SK-N-SH (cell line): ENCODE data around the gene RCN2. TPM values are rescaled to one million over a fixed set of nuclear protein-coding genes. Genes with fewer than 3 reads are reported as not detected.

ENCODE experiments used
- CTCF ChIA-PET: fragments of 300-600, 350-600 bp; formaldehyde crosslinking; extraction: SDS; loops from one replicate; lab custom pipeline; 2021; lab: Yijun Ruan, JAX
- POLR2A ChIA-PET: fragments of 350-600 bp; sonication (Branson Sonifier 250); formaldehyde crosslinking; extraction: SDS; loops from one replicate; lab custom pipeline; 2020; ENCODE audit warnings: antibody characterized with exemption, inconsistent platforms; lab: Yijun Ruan, JAX
- DNase-seq: peaks from one replicate; pipeline ENCODE4 v3.0.0; 2012
- H2AFZ ChIP-seq: fragments of 200-600 bp; sonication (generic); 2 replicates; pipeline ENCODE4 v1.8.1; 2016; ENCODE audit warnings: antibody characterized with exemption, mild to moderate bottlenecking, low read depth
- H3F3A ChIP-seq: fragments of 200-600 bp; sonication (generic); replicated peaks from 2 replicates; pipeline ENCODE3; 2016; ENCODE audit warnings: antibody characterized with exemption, mild to moderate bottlenecking; ENCODE audit not compliant: insufficient read depth
- H3K27ac ChIP-seq, 2 experiments: fragments of 200-500 bp in 1 of 2; fragments of 200-600 bp in 1 of 2; sonication (Bioruptor generic) in 1 of 2; sonication (generic), shearing (Covaris generic) in 1 of 2; 2 replicates each; pipeline versions ENCODE4 v1.5.1 to v1.6.1; 2014 to 2016; ENCODE audit warnings: low read depth in 2 of 2, inconsistent platforms in 1 of 2, low read length in 1 of 2, mild to moderate bottlenecking in 1 of 2, mixed read lengths in 1 of 2
- H3K27me3 ChIP-seq: fragments of 200-600 bp; sonication (generic), shearing (Covaris generic); 2 replicates; pipeline ENCODE4 v1.6.1; 2016; ENCODE audit warnings: mixed run types; ENCODE audit not compliant: insufficient read depth
- H3K36me3 ChIP-seq, 2 experiments: fragments of 200-500 bp in 1 of 2; fragments of 200-600 bp in 1 of 2; sonication (Bioruptor generic) in 1 of 2; sonication (generic) in 1 of 2; replicated peaks in 1 of 2; 2 replicates each; pipeline versions ENCODE3 to v1.5.1; 2014 to 2016; ENCODE audit warnings: low read length in 1 of 2, mild to moderate bottlenecking in 1 of 2; ENCODE audit not compliant: insufficient read depth in 2 of 2, control insufficient read depth in 1 of 2
- H3K4me1 ChIP-seq, 2 experiments: fragments of 200-500 bp in 1 of 2; fragments of 200-600 bp in 1 of 2; sonication (Bioruptor generic) in 1 of 2; sonication (generic), shearing (Covaris generic) in 1 of 2; 2 replicates each; pipeline versions ENCODE4 v1.5.1 to v1.6.1; 2014 to 2016; ENCODE audit warnings: low read depth in 1 of 2, low read length in 1 of 2, mixed run types in 1 of 2; ENCODE audit not compliant: insufficient read depth in 2 of 2, control insufficient read depth in 1 of 2
- H3K4me2 ChIP-seq: fragments of 200-600 bp; sonication (generic), shearing (Covaris generic); 2 replicates; pipeline ENCODE4 v1.6.1; 2017; ENCODE audit warnings: mixed run types
- H3K4me3 ChIP-seq, 2 experiments: fragments of 200-500 bp in 1 of 2; fragments of 200-600 bp in 1 of 2; sonication (Bioruptor generic) in 1 of 2; sonication (generic), shearing (Covaris generic) in 1 of 2; 2 replicates each; pipeline versions ENCODE4 v1.5.1 to v1.8.1; 2014 to 2016; ENCODE audit warnings: low read depth in 2 of 2, inconsistent platforms in 1 of 2, low read length in 1 of 2, mild to moderate bottlenecking in 1 of 2, mixed read lengths in 1 of 2, moderate library complexity in 1 of 2
- H3K79me2 ChIP-seq: fragments of 200-600 bp; sonication (generic); 2 replicates; pipeline ENCODE4 v1.8.1; 2017; ENCODE audit warnings: mild to moderate bottlenecking; ENCODE audit not compliant: insufficient read depth
- H3K9ac ChIP-seq: fragments of 200-600 bp; sonication (generic); 2 replicates; pipeline ENCODE4 v1.6.1; 2017; ENCODE audit warnings: mixed run types
- H3K9me2 ChIP-seq: fragments of 200-600 bp; sonication (generic); 2 replicates; pipeline ENCODE4 v1.6.1; 2017; ENCODE audit warnings: mixed run types
- H3K9me3 ChIP-seq: fragments of 200-600 bp; sonication (generic); 2 replicates; pipeline ENCODE4 v1.6.1; 2017; ENCODE audit warnings: mixed run types, mild to moderate bottlenecking, moderate library complexity
- H4K20me1 ChIP-seq: fragments of 200-600 bp; sonication (generic); 2 replicates; pipeline ENCODE4 v1.6.1; 2017; ENCODE audit warnings: mild to moderate bottlenecking, mixed run types; ENCODE audit not compliant: insufficient read depth
- CTCF ChIP-seq: fragments of 200-600 bp; sonication (generic); IDR thresholded peaks from 2 replicates; pipeline ENCODE4 v1.6.1; 2017; ENCODE audit warnings: antibody characterized with exemption, mild to moderate bottlenecking, moderate library complexity
- EP300 ChIP-seq, 2 experiments: IDR thresholded peaks; 2 replicates each; pipeline versions ENCODE4 v1.4.0 to v1.6.1; 2012; ENCODE audit warnings: borderline replicate concordance in 1 of 2, low read depth in 1 of 2, low read length in 1 of 2
- FOXM1 ChIP-seq: IDR thresholded peaks from 2 replicates; pipeline ENCODE4 v1.4.0; 2012; ENCODE audit warnings: low read depth, mild to moderate bottlenecking
- MEF2A ChIP-seq: IDR thresholded peaks from 2 replicates; pipeline ENCODE4 v1.4.0; 2012; ENCODE audit warnings: low read depth, borderline replicate concordance
- MXI1 ChIP-seq: IDR thresholded peaks from 2 replicates; pipeline ENCODE4 v1.6.1; 2012; ENCODE audit warnings: mild to moderate bottlenecking, low read depth, low read length, improper control_type of control experiment
- NFIC ChIP-seq: IDR thresholded peaks from 2 replicates; pipeline ENCODE4 v1.4.0; 2012; ENCODE audit warnings: borderline replicate concordance
- POLR2AphosphoS5 ChIP-seq: IDR thresholded peaks from 2 replicates; pipeline ENCODE4 v1.6.1; 2012; ENCODE audit warnings: low read depth, low read length
- RAD21 ChIP-seq: IDR thresholded peaks from 2 replicates; pipeline ENCODE4 v1.6.1; 2012; ENCODE audit warnings: mild to moderate bottlenecking, low read length
- SIN3A ChIP-seq: IDR thresholded peaks from 2 replicates; pipeline ENCODE4 v1.6.1; 2012; ENCODE audit warnings: low read depth, mild to moderate bottlenecking, low read length, moderate library complexity, borderline replicate concordance
- SMC3 ChIP-seq: IDR thresholded peaks from 2 replicates; pipeline ENCODE4 v1.6.1; 2012; ENCODE audit warnings: low read depth, low read length, improper control_type of control experiment
- TCF12 ChIP-seq: IDR thresholded peaks from 2 replicates; pipeline ENCODE4 v1.4.0; 2012
- TEAD4 ChIP-seq: IDR thresholded peaks from 2 replicates; pipeline ENCODE4 v1.4.0; 2012; ENCODE audit warnings: mild to moderate bottlenecking, borderline replicate concordance; ENCODE audit not compliant: insufficient read depth
- USF1 ChIP-seq: IDR thresholded peaks from 2 replicates; pipeline ENCODE4 v1.4.0; 2012; ENCODE audit warnings: low read depth, borderline replicate concordance
- USF2 ChIP-seq: fragments of 150-350 bp; IDR thresholded peaks from 2 replicates; pipeline ENCODE4 v1.6.1; 2017; ENCODE audit warnings: antibody characterized with exemption, low read length, low read depth, borderline replicate concordance
- YY1 ChIP-seq: IDR thresholded peaks from 2 replicates; pipeline ENCODE4 v1.4.0; 2012; ENCODE audit warnings: low read depth, mild to moderate bottlenecking
- WGBS: methylation state at CpG from one replicate; pipeline ENCODE4 v1.1.6; 2017; ENCODE audit warnings: low lambda C conversion rate; 5-methylcytosine and 5-hydroxymethylcytosine counted together
- polyA plus RNA-seq, 3 experiments: library from polyadenylated mRNA; depleted of rRNA; stranded (reverse); fragments of >200 nt; gene quantifications; 2 replicates each; pipeline ENCODE4 v1.2.3, GENCODE V29; 2012

Gene RCN2
- polyA plus RNA-seq, 1 of the 3 experiments (the other 2 are of a cell fraction): 78.6 TPM

- TF ChIP-seq CTCF: peak; percentile 56
- TF ChIP-seq YY1: no peak
- peak; percentile 7; the same call in 1 of the 2 replicates for TF ChIP-seq SMC3
Measured at GRCh38 chr15:76973362-76973743, 41.8 kb downstream of the RCN2 start (continued).

GRCh38 chr15:76973906-76974305 is 42.4 kb downstream of the RCN2 start:
- Histone ChIP-seq H3K9ac (no peak overlapping the region), H3K4me1 (no peaks in the 10 kb centered on the region; a peak in 1 of 4 replicates), H3F3A (no peaks in the 10 kb centered on the region), H3K9me2 (no peaks in the 10 kb centered on the region), H3K27ac (no peak overlapping the region), H3K4me2 (no peak overlapping the region), H3K9me3 (peaks cover 5% of the 10 kb centered on the region), H2AFZ (no peak overlapping the region), H3K79me2 (no peaks in the 10 kb centered on the region), H3K36me3 (no peaks in the 10 kb centered on the region), H3K27me3 (no peaks in the 10 kb centered on the region), H3K4me3 (no peak overlapping the region), H4K20me1 (no peaks in the 10 kb centered on the region)
- WGBS: 61% methylated on average over 2 of the region's 2 CpGs
- no peak for DNase-seq
- ChIA-PET POLR2A (no interaction called here), CTCF (interaction anchor here (0.7 to 2.4 kb wide), 11 partner anchors 9 to 848 kb away, joined by 3 to 20 read pairs (median 3); partner anchors contain the start of gene PSTPIP1)
- no peak for TF ChIP-seq SIN3A
- no peak for TF ChIP-seq USF1
- TF ChIP-seq FOXM1: no peak
- no peak for TF ChIP-seq TCF12
- TF ChIP-seq USF2: no peak
- TF ChIP-seq EP300 (IDR thresholded peaks at IDR 0.05; ENCODE audit: borderline replicate concordance in 1 of 2, low read depth in 1 of 2, low read length in 1 of 2): no peak
- TF ChIP-seq POLR2AphosphoS5: no peak
- TF ChIP-seq MXI1: no peak
- no peak for TF ChIP-seq NFIC
- no peak for TF ChIP-seq TEAD4
- no peak for TF ChIP-seq RAD21
- no peak for TF ChIP-seq MEF2A
- no peak for TF ChIP-seq YY1
